ENCODE results near the gene MYO6.
A peak's percentile ranks its signal among the peaks of the same experiment; 100 is the strongest.

Gene MYO6

GRCh38 chr6:75796723-75797122 is 47.7 kb downstream of the MYO6 start:
- Histone ChIP-seq H4K20me1 (ENCODE audit: insufficient read depth, low read length) (no peaks in the 10 kb centered on the region), H2AFZ (ENCODE audit: low read depth, low read length) (no peak overlapping the region), H3K4me3 (ENCODE audit: low read length) (no peak overlapping the region), H3K27me3 (ENCODE audit: low read depth, low read length) (no peaks in the 10 kb centered on the region), H3K4me2 (ENCODE audit: low read length) (no peak overlapping the region), H3K27ac (ENCODE audit: low read length) (no peak overlapping the region), H3K9me3 (ENCODE audit: insufficient read depth, low read length) (no peaks in the 10 kb centered on the region), H3K36me3 (replicated peaks; ENCODE audit: low read depth, low read length) (no peaks in the 10 kb centered on the region), H3K9ac (ENCODE audit: low read length) (no peak overlapping the region), H3K79me2 (ENCODE audit: low read length) (no peaks in the 10 kb centered on the region), H3K4me1 (ENCODE audit: low read length) (peaks cover 10% of the 10 kb centered on the region; the same call in 1 of the 2 replicates)
- TF ChIP-seq CTCF (IDR thresholded peaks at IDR 0.05; ENCODE audit: low read depth, low read length) (no peak), EZH2phosphoT487 (IDR thresholded peaks at IDR 0.05; ENCODE audit: low read depth) (no peak)

GRCh38 chr6:75800133-75800532 is 51.1 kb downstream of the MYO6 start:
- Histone ChIP-seq H3K27me3 (ENCODE audit: low read depth, low read length) (no peaks in the 10 kb centered on the region), H3K4me1 (ENCODE audit: low read length) (peaks cover 10% of the 10 kb centered on the region; the same call in 1 of the 2 replicates), H3K4me2 (ENCODE audit: low read length) (no peak overlapping the region), H3K27ac (ENCODE audit: low read length) (no peak overlapping the region), H4K20me1 (ENCODE audit: insufficient read depth, low read length) (no peaks in the 10 kb centered on the region), H3K79me2 (ENCODE audit: low read length) (no peaks in the 10 kb centered on the region), H3K9me3 (ENCODE audit: insufficient read depth, low read length) (no peaks in the 10 kb centered on the region), H2AFZ (ENCODE audit: low read depth, low read length) (no peak overlapping the region), H3K36me3 (replicated peaks; ENCODE audit: low read depth, low read length) (no peaks in the 10 kb centered on the region), H3K4me3 (ENCODE audit: low read length) (no peak overlapping the region), H3K9ac (ENCODE audit: low read length) (no peak overlapping the region)
- TF ChIP-seq CTCF (IDR thresholded peaks at IDR 0.05; ENCODE audit: low read depth, low read length) = no peak
- TF ChIP-seq EZH2phosphoT487 (IDR thresholded peaks at IDR 0.05; ENCODE audit: low read depth) = no peak

GRCh38 chr6:75800708-75801505 is 51.9 kb downstream of the MYO6 start:
- no peaks in the 10 kb centered on the region for H3K36me3 ChIP-seq (replicated peaks; ENCODE audit: low read depth, low read length)
- H3K27me3 ChIP-seq (ENCODE audit: low read depth, low read length) = no peaks in the 10 kb centered on the region
- H3K4me2 ChIP-seq (ENCODE audit: low read length) = 0 out of 2 replicates have a peak overlapping the region, but pooled peaks have one; percentile 2
- no peak overlapping the region for H2AFZ ChIP-seq (ENCODE audit: low read depth, low read length)
- H3K9me3 ChIP-seq (ENCODE audit: insufficient read depth, low read length) = no peaks in the 10 kb centered on the region
- TF ChIP-seq EZH2phosphoT487 (IDR thresholded peaks at IDR 0.05; ENCODE audit: low read depth) = no peak
- TF ChIP-seq CTCF (IDR thresholded peaks at IDR 0.05; ENCODE audit: low read depth, low read length) = no peak
- no peak overlapping the region for H3K27ac ChIP-seq (ENCODE audit: low read length)
- H3K9ac ChIP-seq (ENCODE audit: low read length) = no peak overlapping the region
- no peaks in the 10 kb centered on the region for H3K79me2 ChIP-seq (ENCODE audit: low read length)
- H3K4me3 ChIP-seq (ENCODE audit: low read length) = no peak overlapping the region
- no peaks in the 10 kb centered on the region for H4K20me1 ChIP-seq (ENCODE audit: insufficient read depth, low read length)
- peaks cover 10% of the 10 kb centered on the region; the same call in 1 of the 2 replicates for H3K4me1 ChIP-seq (ENCODE audit: low read length)

GRCh38 chr6:75802366-75802765 is 53.3 kb downstream of the MYO6 start:
- TF ChIP-seq CTCF (IDR thresholded peaks at IDR 0.05; ENCODE audit: low read depth, low read length) = no peak
- no peak for TF ChIP-seq EZH2phosphoT487 (IDR thresholded peaks at IDR 0.05; ENCODE audit: low read depth)
- peaks cover 10% of the 10 kb centered on the region; the same call in 1 of the 2 replicates for H3K4me1 ChIP-seq (ENCODE audit: low read length)
- no peaks in the 10 kb centered on the region for H3K79me2 ChIP-seq (ENCODE audit: low read length)
- H3K27ac ChIP-seq (ENCODE audit: low read length) = no peak overlapping the region
- H3K9ac ChIP-seq (ENCODE audit: low read length) = no peak overlapping the region
- H3K4me2 ChIP-seq (ENCODE audit: low read length) = no peak overlapping the region
- no peaks in the 10 kb centered on the region for H3K9me3 ChIP-seq (ENCODE audit: insufficient read depth, low read length)
- no peaks in the 10 kb centered on the region for H3K36me3 ChIP-seq (replicated peaks; ENCODE audit: low read depth, low read length)
- H2AFZ ChIP-seq (ENCODE audit: low read depth, low read length) = no peak overlapping the region
- H3K4me3 ChIP-seq (ENCODE audit: low read length) = no peak overlapping the region
- no peaks in the 10 kb centered on the region for H3K27me3 ChIP-seq (ENCODE audit: low read depth, low read length)
- H4K20me1 ChIP-seq (ENCODE audit: insufficient read depth, low read length) = no peaks in the 10 kb centered on the region
